ENCODE data around the gene EEF1A2.

EEF1A2 gene

GRCh38 chr20:63469019-63469712, 29.7 kb downstream of the EEF1A2 start:
- Histone ChIP-seq H3K4me1 (ENCODE audit: control insufficient read depth, insufficient read depth, low read length, poor library complexity, severe bottlenecking) (peaks cover 13% of the 10 kb centered on the region), H3K27ac (ENCODE audit: insufficient read depth, low read length, poor library complexity, severe bottlenecking) (no peak overlapping the region), H3K4me3 (ENCODE audit: insufficient read depth, low read depth, low read length, poor library complexity, severe bottlenecking) (no peak overlapping the region), H3K9me3 (ENCODE audit: control insufficient read depth, low read length) (no peaks in the 10 kb centered on the region), H3K36me3 (ENCODE audit: control insufficient read depth, insufficient read depth, low read length) (no peaks in the 10 kb centered on the region), H3K27me3 (replicated peaks; ENCODE audit: control insufficient read depth, insufficient read depth, low read length, poor library complexity, severe bottlenecking) (peaks cover 42% of the 10 kb centered on the region)
- DNase-seq: no peak

- no peaks in the 10 kb centered on the region for H3K9me3 ChIP-seq (ENCODE audit: control insufficient read depth, low read length)
- DNase-seq: no peak
- no peak overlapping the region for H3K27ac ChIP-seq (ENCODE audit: insufficient read depth, low read length, poor library complexity, severe bottlenecking)
- H3K27me3 ChIP-seq (replicated peaks; ENCODE audit: control insufficient read depth, insufficient read depth, low read length, poor library complexity, severe bottlenecking): peaks cover 39% of the 10 kb centered on the region
- H3K36me3 ChIP-seq (ENCODE audit: control insufficient read depth, insufficient read depth, low read length): no peaks in the 10 kb centered on the region
- peaks cover 13% of the 10 kb centered on the region for H3K4me1 ChIP-seq (ENCODE audit: control insufficient read depth, insufficient read depth, low read length, poor library complexity, severe bottlenecking)
- no peak overlapping the region for H3K4me3 ChIP-seq (ENCODE audit: insufficient read depth, low read depth, low read length, poor library complexity, severe bottlenecking)
Measured at GRCh38 chr20:63468421-63468820, 30.5 kb downstream of the EEF1A2 start.

GRCh38 chr20:63467294-63468083, 31.4 kb downstream of the EEF1A2 start:
- Histone ChIP-seq H3K9me3 (ENCODE audit: control insufficient read depth, low read length) (no peaks in the 10 kb centered on the region), H3K27ac (ENCODE audit: insufficient read depth, low read length, poor library complexity, severe bottlenecking) (no peak overlapping the region), H3K4me1 (ENCODE audit: control insufficient read depth, insufficient read depth, low read length, poor library complexity, severe bottlenecking) (peaks cover 13% of the 10 kb centered on the region), H3K36me3 (ENCODE audit: control insufficient read depth, insufficient read depth, low read length) (no peaks in the 10 kb centered on the region), H3K4me3 (ENCODE audit: insufficient read depth, low read depth, low read length, poor library complexity, severe bottlenecking) (no peak overlapping the region), H3K27me3 (replicated peaks; ENCODE audit: control insufficient read depth, insufficient read depth, low read length, poor library complexity, severe bottlenecking) (peaks cover 34% of the 10 kb centered on the region)
- no peak for DNase-seq

GRCh38 chr20:63466861-63467260, 32.0 kb downstream of the EEF1A2 start:
- Histone ChIP-seq H3K4me1 (ENCODE audit: control insufficient read depth, insufficient read depth, low read length, poor library complexity, severe bottlenecking) (peaks cover 9% of the 10 kb centered on the region), H3K4me3 (ENCODE audit: insufficient read depth, low read depth, low read length, poor library complexity, severe bottlenecking) (no peak overlapping the region), H3K27ac (ENCODE audit: insufficient read depth, low read length, poor library complexity, severe bottlenecking) (no peak overlapping the region), H3K27me3 (replicated peaks; ENCODE audit: control insufficient read depth, insufficient read depth, low read length, poor library complexity, severe bottlenecking) (peaks cover 29% of the 10 kb centered on the region), H3K9me3 (ENCODE audit: control insufficient read depth, low read length) (no peaks in the 10 kb centered on the region), H3K36me3 (ENCODE audit: control insufficient read depth, insufficient read depth, low read length) (no peaks in the 10 kb centered on the region)
- DNase-seq: no peak

- H3K4me1 ChIP-seq (ENCODE audit: control insufficient read depth, insufficient read depth, low read length, poor library complexity, severe bottlenecking): peaks cover 4% of the 10 kb centered on the region
- H3K27me3 ChIP-seq (replicated peaks; ENCODE audit: control insufficient read depth, insufficient read depth, low read length, poor library complexity, severe bottlenecking): peaks cover 30% of the 10 kb centered on the region
- no peaks in the 10 kb centered on the region for H3K36me3 ChIP-seq (ENCODE audit: control insufficient read depth, insufficient read depth, low read length)
- H3K4me3 ChIP-seq (ENCODE audit: insufficient read depth, low read depth, low read length, poor library complexity, severe bottlenecking): no peak overlapping the region
- no peak for DNase-seq
- H3K27ac ChIP-seq (ENCODE audit: insufficient read depth, low read length, poor library complexity, severe bottlenecking): no peak overlapping the region
- H3K9me3 ChIP-seq (ENCODE audit: control insufficient read depth, low read length): no peaks in the 10 kb centered on the region
Measured at GRCh38 chr20:63466250-63466825, 32.5 kb downstream of the EEF1A2 start.

GRCh38 chr20:63465380-63466249, 33.3 kb downstream of the EEF1A2 start:
- DNase-seq: no peak
- no peaks in the 10 kb centered on the region for H3K36me3 ChIP-seq (ENCODE audit: control insufficient read depth, insufficient read depth, low read length)
- H3K27ac ChIP-seq (ENCODE audit: insufficient read depth, low read length, poor library complexity, severe bottlenecking): no peak overlapping the region
- no peak overlapping the region for H3K4me3 ChIP-seq (ENCODE audit: insufficient read depth, low read depth, low read length, poor library complexity, severe bottlenecking)
- no peaks in the 10 kb centered on the region for H3K9me3 ChIP-seq (ENCODE audit: control insufficient read depth, low read length)
- no peaks in the 10 kb centered on the region for H3K4me1 ChIP-seq (ENCODE audit: control insufficient read depth, insufficient read depth, low read length, poor library complexity, severe bottlenecking)
- peaks cover 22% of the 10 kb centered on the region for H3K27me3 ChIP-seq (replicated peaks; ENCODE audit: control insufficient read depth, insufficient read depth, low read length, poor library complexity, severe bottlenecking)

GRCh38 chr20:63464289-63464635, 34.6 kb downstream of the EEF1A2 start:
- Histone ChIP-seq H3K4me3 (ENCODE audit: insufficient read depth, low read depth, low read length, poor library complexity, severe bottlenecking) (no peak overlapping the region), H3K36me3 (ENCODE audit: control insufficient read depth, insufficient read depth, low read length) (no peaks in the 10 kb centered on the region), H3K27me3 (replicated peaks; ENCODE audit: control insufficient read depth, insufficient read depth, low read length, poor library complexity, severe bottlenecking) (peaks cover 9% of the 10 kb centered on the region), H3K9me3 (ENCODE audit: control insufficient read depth, low read length) (no peaks in the 10 kb centered on the region), H3K27ac (ENCODE audit: insufficient read depth, low read length, poor library complexity, severe bottlenecking) (no peak overlapping the region), H3K4me1 (ENCODE audit: control insufficient read depth, insufficient read depth, low read length, poor library complexity, severe bottlenecking) (no peaks in the 10 kb centered on the region)
- DNase-seq: no peak

GRCh38 chr20:63463400-63464288, 35.2 kb downstream of the EEF1A2 start:
- Histone ChIP-seq H3K4me1 (ENCODE audit: control insufficient read depth, insufficient read depth, low read length, poor library complexity, severe bottlenecking) (no peaks in the 10 kb centered on the region), H3K9me3 (ENCODE audit: control insufficient read depth, low read length) (no peaks in the 10 kb centered on the region), H3K36me3 (ENCODE audit: control insufficient read depth, insufficient read depth, low read length) (no peaks in the 10 kb centered on the region), H3K27ac (ENCODE audit: insufficient read depth, low read length, poor library complexity, severe bottlenecking) (no peak overlapping the region), H3K27me3 (replicated peaks; ENCODE audit: control insufficient read depth, insufficient read depth, low read length, poor library complexity, severe bottlenecking) (peaks cover 9% of the 10 kb centered on the region), H3K4me3 (ENCODE audit: insufficient read depth, low read depth, low read length, poor library complexity, severe bottlenecking) (no peak overlapping the region)
- DNase-seq: no peak

- H3K36me3 ChIP-seq (ENCODE audit: control insufficient read depth, insufficient read depth, low read length): no peaks in the 10 kb centered on the region
- H3K27me3 ChIP-seq (replicated peaks; ENCODE audit: control insufficient read depth, insufficient read depth, low read length, poor library complexity, severe bottlenecking): peaks cover 9% of the 10 kb centered on the region
- no peaks in the 10 kb centered on the region for H3K9me3 ChIP-seq (ENCODE audit: control insufficient read depth, low read length)
- H3K4me3 ChIP-seq (ENCODE audit: insufficient read depth, low read depth, low read length, poor library complexity, severe bottlenecking): no peak overlapping the region
- peaks cover 3% of the 10 kb centered on the region for H3K4me1 ChIP-seq (ENCODE audit: control insufficient read depth, insufficient read depth, low read length, poor library complexity, severe bottlenecking)
- no peak for DNase-seq
- H3K27ac ChIP-seq (ENCODE audit: insufficient read depth, low read length, poor library complexity, severe bottlenecking): no peak overlapping the region
Measured at GRCh38 chr20:63462244-63462643, 36.6 kb downstream of the EEF1A2 start.

All from effector memory CD4-positive, alpha-beta T cell (primary cell).